ENCODE data around the gene EIPR1. TPM values are rescaled to one million over a fixed set of nuclear protein-coding genes. Genes with fewer than 3 reads are reported as not detected.

Gene EIPR1
- total RNA-seq, 4 donors from 2014 or later, result 26.1 to 51.6 (median 40.0) TPM

- peaks cover 0 to 1% of the 10 kb centered on the region in 2 donors for H3K36me3 ChIP-seq
- intact Hi-C loops (cut with DNase I), result no loop called here
Observed at GRCh38 chr2:3396920-3397559, 19.4 kb upstream of the EIPR1 start.

GRCh38 chr2:3392216-3392615, 14.6 kb upstream of the EIPR1 start:
- DNase-seq, result no peak
- Histone ChIP-seq H3K27ac (no peak overlapping the region), H3K36me3 (peaks cover 22 to 25% of the 10 kb centered on the region in 2 donors), H3K27me3 (no peaks in the 10 kb centered on the region), H3K9me3 (no peaks in the 10 kb centered on the region), H3K4me3 (replicated peaks in 1 of 3) (no peak overlapping the region), H3K4me1 (no peaks in the 10 kb centered on the region)
- no peak for TF ChIP-seq POLR2A (IDR thresholded peaks at IDR 0.05)
- no peak for TF ChIP-seq CTCF (IDR thresholded peaks at IDR 0.05)
- intact Hi-C loops (cut with DNase I), result no loop called here
- WGBS, 2 donors, result 93 to 98% methylated on average over 4 of the region's 4 CpGs

More at GRCh38 chr2:3396920-3397559, 19.4 kb upstream of the EIPR1 start:
- WGBS, 2 donors, result 95 to 98% methylated on average over 1 of the region's 1 CpG
- Histone ChIP-seq H3K4me3 (replicated peaks in 1 of 3) (no peak overlapping the region), H3K27ac (no peak overlapping the region), H3K27me3 (no peaks in the 10 kb centered on the region), H3K9me3 (no peaks in the 10 kb centered on the region), H3K4me1 (peaks cover 0 to 3% of the 10 kb centered on the region in 2 donors)
- TF ChIP-seq CTCF (IDR thresholded peaks at IDR 0.05), result no peak
- no peak for TF ChIP-seq POLR2A (IDR thresholded peaks at IDR 0.05)
- no peak for DNase-seq

GRCh38 chr2:3390041-3390440, 12.4 kb upstream of the EIPR1 start:
- no peak for DNase-seq
- H3K27me3 ChIP-seq, result no peaks in the 10 kb centered on the region
- WGBS, 2 donors, result 95 to 96% methylated on average over 8 of the region's 8 CpGs
- no peak overlapping the region for H3K4me3 ChIP-seq (replicated peaks in 1 of 3)
- TF ChIP-seq POLR2A (IDR thresholded peaks at IDR 0.05), result no peak
- TF ChIP-seq CTCF (IDR thresholded peaks at IDR 0.05), result no peak
- no peak overlapping the region for H3K27ac ChIP-seq
- no peaks in the 10 kb centered on the region for H3K4me1 ChIP-seq
- intact Hi-C loops (cut with DNase I), result no loop called here
- peaks cover 22 to 25% of the 10 kb centered on the region in 2 donors for H3K36me3 ChIP-seq
- no peaks in the 10 kb centered on the region for H3K9me3 ChIP-seq

- Histone ChIP-seq H3K27ac (no peak overlapping the region), H3K4me1 (no peaks in the 10 kb centered on the region), H3K36me3 (peaks cover 22 to 25% of the 10 kb centered on the region in 2 donors), H3K27me3 (no peaks in the 10 kb centered on the region), H3K9me3 (no peaks in the 10 kb centered on the region), H3K4me3 (replicated peaks in 1 of 3) (no peak overlapping the region)
- no peak for TF ChIP-seq POLR2A (IDR thresholded peaks at IDR 0.05)
- TF ChIP-seq CTCF (IDR thresholded peaks at IDR 0.05), result no peak
- WGBS, 2 donors, result 97% methylated on average over 14 to 25 of the region's 29 CpGs
- intact Hi-C loops (cut with DNase I), result no loop called here
- DNase-seq, result no peak
Observed at GRCh38 chr2:3389193-3389592, 11.6 kb upstream of the EIPR1 start.

- Histone ChIP-seq H3K36me3 (peaks cover 22 to 25% of the 10 kb centered on the region in 2 donors), H3K4me1 (no peaks in the 10 kb centered on the region), H3K4me3 (replicated peaks in 1 of 3) (no peak overlapping the region), H3K27me3 (no peaks in the 10 kb centered on the region), H3K9me3 (no peaks in the 10 kb centered on the region), H3K27ac (no peak overlapping the region)
- TF ChIP-seq CTCF (IDR thresholded peaks at IDR 0.05), result no peak
- no peak for TF ChIP-seq POLR2A (IDR thresholded peaks at IDR 0.05)
- WGBS, 2 donors, result 96% methylated on average over 27 to 29 of the region's 31 CpGs
- intact Hi-C loops (cut with DNase I), result no loop called here
- no peak for DNase-seq
Observed at GRCh38 chr2:3388412-3388738, 10.8 kb upstream of the EIPR1 start.
